ENCODE measurements around the gene FOXL2.

The FOXL2 gene

DNA sequence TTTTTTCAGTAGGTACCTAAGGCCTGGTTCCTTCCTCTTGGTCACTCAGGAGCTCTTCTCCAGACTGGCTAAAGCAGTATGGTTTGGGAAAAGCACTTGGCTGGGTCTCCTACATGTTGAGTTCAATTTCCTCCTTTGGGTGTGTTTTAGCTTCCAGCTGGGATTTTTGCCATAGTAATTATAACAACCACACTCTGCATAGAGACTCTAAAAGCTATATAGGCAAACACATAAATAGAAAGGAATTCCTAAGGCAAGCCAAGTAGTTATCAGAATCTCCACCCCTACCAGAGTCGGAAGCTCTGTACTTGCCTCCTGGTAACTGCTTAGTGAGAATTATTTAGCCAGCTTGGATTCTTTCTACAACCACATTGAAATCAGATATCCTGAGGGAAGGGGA is 48.6 kb downstream of the FOXL2 start:
- H3K4me3 ChIP-seq (ENCODE audit: low read depth, low read length, poor library complexity, severe bottlenecking), result no peak overlapping the region
- no peaks in the 10 kb centered on the region for H3F3A ChIP-seq (ENCODE audit: insufficient read depth, low read length)
- no peaks in the 10 kb centered on the region for H3K9me2 ChIP-seq (ENCODE audit: low read depth, low read length)
- H2AFZ ChIP-seq (ENCODE audit: low read length), result no peak overlapping the region
- H3K79me2 ChIP-seq (ENCODE audit: insufficient read depth, low read length), result no peaks in the 10 kb centered on the region
- H3K9me3 ChIP-seq (ENCODE audit: low read length), result no peaks in the 10 kb centered on the region
- no peak overlapping the region for H3K4me2 ChIP-seq (ENCODE audit: low read length)
- TF ChIP-seq, protein P1, sequence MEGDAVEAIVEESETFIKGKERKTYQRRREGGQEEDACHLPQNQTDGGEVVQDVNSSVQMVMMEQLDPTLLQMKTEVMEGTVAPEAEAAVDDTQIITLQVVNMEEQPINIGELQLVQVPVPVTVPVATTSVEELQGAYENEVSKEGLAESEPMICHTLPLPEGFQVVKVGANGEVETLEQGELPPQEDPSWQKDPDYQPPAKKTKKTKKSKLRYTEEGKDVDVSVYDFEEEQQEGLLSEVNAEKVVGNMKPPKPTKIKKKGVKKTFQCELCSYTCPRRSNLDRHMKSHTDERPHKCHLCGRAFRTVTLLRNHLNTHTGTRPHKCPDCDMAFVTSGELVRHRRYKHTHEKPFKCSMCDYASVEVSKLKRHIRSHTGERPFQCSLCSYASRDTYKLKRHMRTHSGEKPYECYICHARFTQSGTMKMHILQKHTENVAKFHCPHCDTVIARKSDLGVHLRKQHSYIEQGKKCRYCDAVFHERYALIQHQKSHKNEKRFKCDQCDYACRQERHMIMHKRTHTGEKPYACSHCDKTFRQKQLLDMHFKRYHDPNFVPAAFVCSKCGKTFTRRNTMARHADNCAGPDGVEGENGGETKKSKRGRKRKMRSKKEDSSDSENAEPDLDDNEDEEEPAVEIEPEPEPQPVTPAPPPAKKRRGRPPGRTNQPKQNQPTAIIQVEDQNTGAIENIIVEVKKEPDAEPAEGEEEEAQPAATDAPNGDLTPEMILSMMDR (IDR thresholded peaks at IDR 0.05; ENCODE audit: low read length), result no peak
- TF ChIP-seq EZH2 (IDR thresholded peaks at IDR 0.05; ENCODE audit: borderline replicate concordance, low read length), result no peak
- no peak overlapping the region for H3K9ac ChIP-seq (ENCODE audit: low read length)
- no peaks in the 10 kb centered on the region for H3K36me3 ChIP-seq (ENCODE audit: insufficient read depth, low read length)
- no peak overlapping the region for H3K27ac ChIP-seq (ENCODE audit: low read depth, low read length, poor library complexity, severe bottlenecking)
- H3K27me3 ChIP-seq (ENCODE audit: insufficient read depth, low read length), result no peaks in the 10 kb centered on the region
- no peaks in the 10 kb centered on the region for H4K20me1 ChIP-seq (ENCODE audit: insufficient read depth, low read length)
- no peaks in the 10 kb centered on the region for H3K4me1 ChIP-seq (ENCODE audit: insufficient read depth, low read length, severe bottlenecking)
